ENCODE measurements around the gene STAT2. TPM values are rescaled to one million over a fixed set of nuclear protein-coding genes. Genes with fewer than 3 reads are reported as not detected.
"Not testable (repeated sequence)": the region's sequence is repeated elsewhere in the genome, so short reads cannot be mapped to it uniquely, and the experiment has no call there.

STAT2 gene
- 100 to 1,000 TPM; 108 to 113 TPM for total RNA-seq
- long read RNA-seq, donor 1, partial matches to known transcripts, result 9 of 11 reads
- long read RNA-seq, donor 1, other reads (novel, unspliced or antisense), result 2 of 11 reads
- long read RNA-seq, donor 2, partial matches to known transcripts, result 4 of 12 reads
- long read RNA-seq, donor 2, other reads (novel, unspliced or antisense), result 8 of 12 reads

- intact Hi-C loops (cut with DNase I), result loop anchor here in 1 of 2 donors (10.0 kb wide), 1 partner anchor 95 kb away; the partner anchor contains the start of gene MIP
- peak; percentile 100 for DNase-seq (ENCODE audit: low spot score)
Measured at GRCh38 chr12:56359851-56360767, at the start of gene STAT2. STAT2 (minus strand) TSS chr12:56360107; CDS start chr12:56356571, 3,536 bp downstream.

DNA sequence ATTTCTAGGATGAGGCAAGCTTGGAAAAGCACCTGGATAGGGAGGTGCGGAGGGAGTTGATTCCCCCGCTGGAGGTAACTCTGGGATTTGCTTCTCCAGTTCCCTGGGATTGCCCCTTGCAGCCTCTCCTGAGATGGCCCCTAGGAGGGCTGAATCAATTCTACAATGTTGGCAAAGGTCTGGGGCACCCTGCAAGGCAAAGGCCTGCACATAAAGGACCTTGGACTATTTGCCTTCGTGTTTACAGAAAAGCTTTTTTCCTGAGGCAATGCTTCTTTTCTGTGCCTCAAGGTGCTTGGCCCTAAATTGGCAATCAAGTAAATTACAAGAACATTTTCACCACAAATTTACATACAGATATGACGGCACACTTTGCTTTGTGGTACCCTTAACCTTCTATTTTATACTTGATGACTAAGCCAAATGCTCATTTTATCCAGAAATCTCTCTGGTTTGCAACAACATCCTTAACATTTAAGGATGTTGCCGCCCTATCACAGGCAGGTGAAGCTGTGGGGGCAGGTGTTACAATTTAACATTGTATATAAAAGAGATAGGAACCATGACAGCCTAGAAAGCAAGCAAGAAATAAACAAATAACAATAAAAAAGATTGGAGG lies 49.0 kb upstream of the STAT2 start:
- no peak for DNase-seq (ENCODE audit: low spot score)
- intact Hi-C loops (cut with DNase I), result no loop called here

DNA sequence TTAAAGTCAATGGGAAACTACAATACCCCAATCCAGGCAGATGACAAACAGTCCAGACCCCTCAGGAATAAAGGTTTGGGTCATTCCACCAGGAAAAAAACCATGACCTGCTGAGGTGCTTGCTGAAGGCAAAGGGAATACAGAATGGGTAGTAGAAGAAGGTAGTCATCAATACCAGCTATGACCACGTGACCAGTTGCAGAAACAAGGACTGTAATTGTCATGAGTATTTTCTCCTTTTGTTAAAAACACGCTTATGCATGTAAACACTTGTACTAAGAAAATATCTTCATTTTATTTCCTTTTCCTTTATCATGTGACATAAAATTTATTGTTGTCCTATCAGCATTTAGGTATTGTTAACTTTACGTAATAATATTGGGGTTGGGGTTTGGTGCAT lies 44.3 kb upstream of the STAT2 start:
- intact Hi-C loops (cut with DNase I); DNase-seq (ENCODE audit: low spot score): not testable (repeated sequence)

GRCh38 chr12:56401612-56402011 lies 41.7 kb upstream of the STAT2 start:
- intact Hi-C loops (cut with DNase I); DNase-seq (ENCODE audit: low spot score): not testable (repeated sequence)

DNA sequence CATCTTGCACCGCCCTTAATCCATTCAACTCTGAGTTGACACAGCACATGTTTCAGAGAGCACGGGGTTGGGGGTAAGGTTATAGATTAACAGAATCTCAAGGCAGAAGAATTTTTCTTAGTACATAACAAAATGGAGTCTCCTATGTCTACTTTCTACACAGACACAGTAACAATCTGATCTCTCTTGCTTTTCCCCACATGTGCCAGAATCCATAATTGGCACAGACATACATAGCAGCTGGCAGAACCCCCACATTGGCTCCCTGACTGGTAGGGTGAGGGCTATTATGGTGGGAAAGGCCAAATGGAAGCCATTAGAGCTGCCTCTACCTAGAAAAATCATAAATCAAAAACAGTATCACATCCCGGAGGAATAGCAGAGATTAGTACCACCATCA lies 41.2 kb upstream of the STAT2 start:
- intact Hi-C loops (cut with DNase I); DNase-seq (ENCODE audit: low spot score): not testable (repeated sequence)

- intact Hi-C loops (cut with DNase I); DNase-seq (ENCODE audit: low spot score): not testable (repeated sequence)
Measured at GRCh38 chr12:56399466-56399865, 39.6 kb upstream of the STAT2 start.

- DNase-seq (ENCODE audit: low spot score), result no peak
- intact Hi-C loops (cut with DNase I), result no loop called here
Measured at GRCh38 chr12:56398324-56398723, 38.4 kb upstream of the STAT2 start.

GRCh38 chr12:56392331-56392730 lies 32.4 kb upstream of the STAT2 start:
- no peak for DNase-seq (ENCODE audit: low spot score)
- intact Hi-C loops (cut with DNase I), result no loop called here

- no peak for DNase-seq (ENCODE audit: low spot score)
- intact Hi-C loops (cut with DNase I), result no loop called here
Measured at GRCh38 chr12:56391721-56392120, 31.8 kb upstream of the STAT2 start.

DNA sequence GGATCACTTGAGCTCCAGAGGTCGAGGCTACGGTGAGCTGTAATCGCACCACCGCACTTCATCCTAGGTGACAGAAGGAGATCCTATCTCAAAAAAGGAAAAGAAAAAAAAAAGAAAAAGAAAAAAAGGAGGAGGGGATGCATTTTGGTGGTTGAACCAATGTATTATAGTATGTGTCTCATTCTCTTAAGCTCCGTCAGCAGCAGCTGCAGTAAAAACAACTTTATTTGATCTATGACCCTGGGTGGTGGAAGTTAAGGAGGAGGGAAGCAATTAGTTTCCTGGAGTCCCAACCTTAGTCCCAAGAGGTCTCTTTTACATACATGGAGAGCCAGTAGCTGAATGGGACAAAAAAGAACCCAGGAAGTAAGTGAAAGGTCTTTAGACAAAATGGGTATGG lies 29.5 kb upstream of the STAT2 start:
- no peak for DNase-seq (ENCODE audit: low spot score)
- intact Hi-C loops (cut with DNase I), result no loop called here

DNA sequence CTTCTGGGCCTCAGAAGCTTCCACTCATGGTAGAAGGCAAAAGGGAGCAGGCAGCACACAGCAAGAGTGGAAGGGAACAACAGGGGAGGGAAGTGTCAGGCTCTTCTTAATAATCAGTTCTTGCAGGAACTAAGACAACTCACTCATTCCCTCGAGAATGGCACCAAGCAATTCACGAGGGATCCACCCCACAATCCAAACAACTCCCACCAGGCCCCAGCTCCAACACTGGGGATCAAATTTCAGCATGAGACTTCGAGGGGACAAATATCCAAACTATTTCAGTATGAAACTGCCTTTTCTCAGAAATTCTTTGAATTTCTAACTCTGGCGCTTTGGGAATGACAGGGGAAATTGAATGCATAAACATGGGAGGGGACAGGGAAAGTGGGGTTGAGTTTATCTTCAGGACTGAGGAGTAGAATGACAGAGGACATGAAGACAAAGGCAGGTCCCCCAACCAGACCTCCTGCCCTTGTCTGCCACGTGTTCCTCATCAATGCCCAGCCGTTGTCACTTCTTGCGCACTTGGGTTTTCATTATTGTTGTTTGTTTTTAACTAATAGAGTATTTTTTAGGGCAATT lies 27.3 kb upstream of the STAT2 start:
- intact Hi-C loops (cut with DNase I), result no loop called here
- DNase-seq (ENCODE audit: low spot score), result no peak

GRCh38 chr12:56385873-56386272 lies 26.0 kb upstream of the STAT2 start:
- intact Hi-C loops (cut with DNase I), result no loop called here
- DNase-seq (ENCODE audit: low spot score), result no peak

DNA sequence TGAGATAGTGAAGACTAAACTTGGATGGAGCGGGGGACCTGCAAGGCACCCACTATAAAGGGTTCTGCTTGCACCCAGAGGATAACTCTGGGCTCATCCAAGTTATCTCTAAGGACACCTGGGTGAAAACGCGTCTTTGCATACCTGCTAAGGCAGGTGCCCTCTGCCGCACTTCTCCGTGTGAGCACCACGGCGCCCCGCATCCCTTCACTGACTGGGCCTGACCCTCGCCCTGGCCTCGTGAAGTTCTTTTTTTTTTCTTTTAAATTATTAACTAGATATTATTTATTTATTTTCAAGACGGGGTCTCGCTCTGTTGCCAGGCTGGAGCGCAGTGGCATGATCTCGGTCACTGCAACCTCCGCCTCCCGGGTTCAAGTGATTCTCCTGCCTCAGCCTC lies 22.7 kb upstream of the STAT2 start:
- intact Hi-C loops (cut with DNase I), result no loop called here
- no peak for DNase-seq (ENCODE audit: low spot score)

GRCh38 chr12:56377989-56378316 lies 18.0 kb upstream of the STAT2 start:
- intact Hi-C loops (cut with DNase I), result loop anchor here in 1 of 2 donors (10.0 kb wide), 1 partner anchor 87 kb away; the partner anchor contains the start of gene SPRYD4
- DNase-seq (ENCODE audit: low spot score), result no peak

DNA sequence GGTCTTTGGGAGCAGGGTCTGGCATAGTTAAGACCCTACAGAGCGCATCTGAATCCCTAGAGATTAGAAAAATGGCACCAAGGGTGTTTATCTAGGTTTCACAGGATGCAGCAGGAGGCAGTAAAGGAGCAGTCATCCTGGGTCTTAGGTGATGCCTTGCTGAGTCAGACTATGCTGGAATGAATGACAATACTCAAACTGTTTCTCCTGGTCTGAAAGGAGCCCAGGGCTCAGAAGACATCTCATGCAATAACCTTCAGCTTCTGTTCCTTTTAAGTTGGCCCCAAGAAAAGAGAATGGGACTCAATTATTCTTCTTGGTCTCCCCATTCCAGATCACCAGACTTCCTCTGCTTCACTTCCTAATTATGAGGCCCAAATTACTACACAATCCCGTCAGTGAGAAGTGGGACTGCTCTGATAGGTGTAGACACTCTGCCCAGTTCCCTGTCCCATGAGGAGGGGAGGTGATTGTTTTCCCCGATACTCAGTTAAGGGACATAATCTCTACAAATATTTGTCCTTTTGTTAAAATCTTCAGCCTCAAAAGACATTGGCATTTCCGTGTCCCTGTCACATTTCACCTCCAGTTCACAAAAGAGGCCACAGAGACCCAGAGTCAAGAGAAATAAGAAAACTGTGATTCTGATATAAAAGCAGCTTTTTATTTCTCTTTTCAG lies 17.5 kb upstream of the STAT2 start:
- intact Hi-C loops (cut with DNase I), result loop anchor here in 1 of 2 donors (10.0 kb wide), 1 partner anchor 87 kb away; the partner anchor contains the start of gene SPRYD4
- no peak for DNase-seq (ENCODE audit: low spot score)

- DNase-seq (ENCODE audit: low spot score), result no peak
- intact Hi-C loops (cut with DNase I), result loop anchor here in 1 of 2 donors (10.0 kb wide), 1 partner anchor 89 kb away; the partner anchor contains the start of gene SPRYD4
Measured at GRCh38 chr12:56375598-56376434, 15.9 kb upstream of the STAT2 start.

DNA sequence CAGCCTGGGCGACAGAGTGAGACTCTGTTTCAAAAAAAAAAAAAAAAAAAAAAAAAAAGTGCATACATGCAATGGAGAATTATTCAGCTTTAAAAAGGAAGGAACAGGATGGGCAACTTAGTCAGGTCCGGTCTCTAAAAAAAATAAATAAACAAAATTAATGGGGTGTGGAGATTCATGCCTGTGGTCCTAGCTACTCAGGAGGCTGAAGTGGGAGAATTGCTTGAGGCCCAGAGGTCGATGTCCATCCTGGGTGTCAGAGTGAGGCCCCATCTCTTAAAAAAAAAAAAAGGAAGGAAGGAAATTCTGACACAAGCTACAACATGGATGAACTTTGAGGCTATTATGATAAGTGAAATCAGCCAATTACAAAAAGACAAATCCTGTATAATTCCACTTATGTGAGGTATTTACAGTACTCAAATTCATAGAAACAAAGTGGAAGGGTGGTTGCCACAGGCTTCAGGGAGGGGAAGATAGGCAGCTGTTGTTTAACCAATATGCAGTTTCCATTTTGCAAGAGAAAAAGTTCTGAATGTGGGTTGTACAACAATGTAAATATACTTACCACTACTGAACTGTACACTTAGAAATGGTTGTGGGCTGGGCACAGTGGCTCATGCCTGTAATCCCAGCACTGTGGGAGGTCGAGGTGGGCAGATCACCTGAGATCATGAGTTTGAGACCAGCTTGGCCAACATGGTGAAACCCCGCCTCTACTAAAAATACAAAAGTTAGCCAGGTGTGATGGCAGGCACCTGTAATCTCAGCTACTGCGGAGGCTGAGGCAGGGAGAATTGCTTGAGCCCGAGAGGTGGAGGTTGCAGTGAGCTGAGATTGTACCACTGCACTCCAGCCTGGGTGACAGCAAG lies 15.1 kb upstream of the STAT2 start:
- DNase-seq (ENCODE audit: low spot score), result no peak

More for the DNA sequence above, 15.1 kb upstream of the STAT2 start:
- intact Hi-C loops (cut with DNase I), result loop anchor here in 1 of 2 donors (10.0 kb wide), 1 partner anchor 90 kb away; the partner anchor contains the start of gene SPRYD4
